Esophagus squamous epithelium (tissue), 4 donors: ENCODE results near the gene C22orf23.

Experiments used
- CTCF ChIP-seq, 6 experiments: fragments of 450-650 bp in 4 of 6; fragments of 200-600 bp in 2 of 6; sonication (generic) in 2 of 6; IDR thresholded peaks; one replicate each; pipeline ENCODE4 v1.5.1; 2016 to 2019; ENCODE audit warnings: antibody characterized with exemption in 6 of 6, mild to moderate bottlenecking in 4 of 6, moderate library complexity in 4 of 6
- POLR2A ChIP-seq, 4 donors: fragments of 450-650 bp; IDR thresholded peaks; one replicate each; pipeline ENCODE4 v1.6.1; 2017; ENCODE audit warnings: antibody characterized with exemption in 4 of 4, mild to moderate bottlenecking in 4 of 4, moderate library complexity in 3 of 4

GRCh38 chr22:37927637-37927936 is 25.8 kb downstream of the C22orf23 start:
- TF ChIP-seq CTCF (IDR thresholded peaks at IDR 0.05) = no peak
- no peak for TF ChIP-seq POLR2A (IDR thresholded peaks at IDR 0.05)
